22Rv1 (cell line): ENCODE measurements around the gene PHACTR1.

Source experiments
- H3K27ac ChIP-seq: fragments of 450-650 bp; 2 replicates; pipeline ENCODE4 v1.5.1; 2017
- ZFX ChIP-seq: fragments of 450-650 bp; IDR thresholded peaks from 2 replicates; pipeline ENCODE4 v1.6.1; 2017; ENCODE audit warnings: antibody characterized with exemption, borderline replicate concordance
- TF ChIP-seq, protein P1 (sequence below): fragments of 450-650 bp; IDR thresholded peaks from 2 replicates; pipeline ENCODE4 v1.5.1; 2017; ENCODE audit warnings: mild to moderate bottlenecking

PHACTR1 gene

DNA sequence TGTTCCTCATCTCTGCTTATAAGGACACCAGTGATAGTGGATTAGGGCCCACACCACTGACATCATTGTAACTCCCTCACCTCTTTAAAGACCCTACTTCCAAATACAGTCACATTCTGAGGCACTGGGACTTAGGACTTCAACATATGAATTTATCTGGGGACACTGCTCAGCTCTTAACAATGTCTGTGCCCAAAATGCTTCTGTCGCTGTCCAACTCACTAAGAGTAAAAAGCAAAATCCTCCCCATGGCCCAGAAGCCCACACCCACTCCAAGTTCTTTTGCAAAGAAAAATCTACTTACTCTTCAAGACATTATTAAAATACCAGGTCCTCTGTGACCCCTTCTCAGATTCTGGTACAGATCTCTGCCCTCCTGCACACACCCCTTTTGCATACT is 495.5 kb downstream of the PHACTR1 start:
- TF ChIP-seq, protein P1, sequence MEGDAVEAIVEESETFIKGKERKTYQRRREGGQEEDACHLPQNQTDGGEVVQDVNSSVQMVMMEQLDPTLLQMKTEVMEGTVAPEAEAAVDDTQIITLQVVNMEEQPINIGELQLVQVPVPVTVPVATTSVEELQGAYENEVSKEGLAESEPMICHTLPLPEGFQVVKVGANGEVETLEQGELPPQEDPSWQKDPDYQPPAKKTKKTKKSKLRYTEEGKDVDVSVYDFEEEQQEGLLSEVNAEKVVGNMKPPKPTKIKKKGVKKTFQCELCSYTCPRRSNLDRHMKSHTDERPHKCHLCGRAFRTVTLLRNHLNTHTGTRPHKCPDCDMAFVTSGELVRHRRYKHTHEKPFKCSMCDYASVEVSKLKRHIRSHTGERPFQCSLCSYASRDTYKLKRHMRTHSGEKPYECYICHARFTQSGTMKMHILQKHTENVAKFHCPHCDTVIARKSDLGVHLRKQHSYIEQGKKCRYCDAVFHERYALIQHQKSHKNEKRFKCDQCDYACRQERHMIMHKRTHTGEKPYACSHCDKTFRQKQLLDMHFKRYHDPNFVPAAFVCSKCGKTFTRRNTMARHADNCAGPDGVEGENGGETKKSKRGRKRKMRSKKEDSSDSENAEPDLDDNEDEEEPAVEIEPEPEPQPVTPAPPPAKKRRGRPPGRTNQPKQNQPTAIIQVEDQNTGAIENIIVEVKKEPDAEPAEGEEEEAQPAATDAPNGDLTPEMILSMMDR: no peak
- TF ChIP-seq ZFX: no peak
- no peak overlapping the region for H3K27ac ChIP-seq

DNA sequence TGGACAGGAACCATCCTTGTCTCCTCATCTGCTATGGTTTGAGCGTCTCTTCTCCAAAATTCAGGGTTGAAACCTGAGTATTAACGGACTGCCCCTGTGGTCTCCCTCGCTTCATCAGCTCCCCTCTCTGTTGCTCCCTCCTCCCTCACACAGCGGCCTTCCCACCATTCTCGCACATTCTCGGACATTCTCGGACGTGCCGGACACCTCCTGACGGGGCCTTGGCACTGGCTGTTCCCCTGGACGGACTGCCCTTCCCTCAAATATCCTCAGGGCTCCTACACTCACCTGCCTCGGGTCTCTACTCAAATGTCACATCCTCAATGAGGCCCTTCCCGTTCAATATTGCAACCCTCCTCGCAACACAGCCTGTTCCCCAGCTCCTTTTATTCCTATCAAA is 496.0 kb downstream of the PHACTR1 start:
- TF ChIP-seq, protein P1: no peak
- no peak for TF ChIP-seq ZFX
- no peak overlapping the region for H3K27ac ChIP-seq

DNA sequence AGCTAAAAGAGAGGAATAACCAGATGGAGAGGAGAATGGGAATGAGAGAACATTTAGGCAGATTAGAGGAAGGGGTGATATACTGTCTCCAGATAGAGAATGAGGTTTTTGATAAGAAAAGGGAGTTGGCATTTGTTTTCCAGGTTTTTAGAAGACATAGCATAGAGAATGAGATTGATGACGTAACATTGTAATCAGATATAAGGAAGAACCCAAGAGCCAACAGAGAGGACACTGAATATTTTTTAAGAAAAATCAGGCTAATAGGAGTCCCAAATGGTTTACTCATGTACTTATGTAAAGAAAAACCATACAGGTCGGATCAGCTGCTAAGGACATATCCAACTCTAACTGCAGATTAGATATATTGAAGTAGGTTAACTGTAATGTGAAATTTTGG is 498.8 kb downstream of the PHACTR1 start:
- no peak overlapping the region for H3K27ac ChIP-seq
- TF ChIP-seq, protein P1: no peak
- no peak for TF ChIP-seq ZFX

DNA sequence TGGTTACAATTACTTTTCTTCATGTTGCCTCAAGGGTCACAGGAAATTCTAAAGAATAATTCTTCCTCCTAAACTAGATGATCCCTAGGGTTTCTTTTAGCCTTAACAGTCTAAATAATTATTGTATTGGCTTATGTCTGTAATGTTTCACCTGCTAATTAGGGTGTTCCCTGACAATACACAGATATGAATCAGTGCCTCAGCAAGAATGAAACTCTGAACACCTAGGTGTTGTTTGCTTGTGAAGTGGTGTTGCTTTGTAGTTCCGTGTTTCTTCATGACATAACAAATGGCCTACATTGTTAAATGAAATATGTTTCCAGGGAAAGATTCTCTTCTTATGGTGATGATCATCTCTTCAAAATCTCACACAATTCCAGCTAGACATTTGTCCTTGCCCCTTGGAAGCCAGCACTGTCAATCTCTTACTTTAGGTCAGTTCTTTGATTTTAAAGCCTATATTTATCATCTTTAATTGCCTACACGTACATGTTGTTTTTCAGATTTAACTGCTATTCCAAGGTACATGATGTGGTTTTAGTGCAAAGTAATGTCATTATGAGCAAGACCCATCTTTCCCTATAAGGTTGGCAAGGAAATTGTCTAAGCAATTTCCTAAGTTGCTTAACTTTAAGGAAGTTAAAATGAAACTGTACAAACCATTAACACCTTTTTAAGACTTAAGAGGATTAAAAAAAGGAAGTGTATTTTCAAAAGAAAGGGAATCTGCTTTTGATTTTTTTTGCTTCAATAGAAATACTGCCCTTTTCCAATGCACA is 499.9 kb downstream of the PHACTR1 start:
- H3K27ac ChIP-seq: no peak overlapping the region
- TF ChIP-seq ZFX: no peak
- TF ChIP-seq, protein P1: no peak

DNA sequence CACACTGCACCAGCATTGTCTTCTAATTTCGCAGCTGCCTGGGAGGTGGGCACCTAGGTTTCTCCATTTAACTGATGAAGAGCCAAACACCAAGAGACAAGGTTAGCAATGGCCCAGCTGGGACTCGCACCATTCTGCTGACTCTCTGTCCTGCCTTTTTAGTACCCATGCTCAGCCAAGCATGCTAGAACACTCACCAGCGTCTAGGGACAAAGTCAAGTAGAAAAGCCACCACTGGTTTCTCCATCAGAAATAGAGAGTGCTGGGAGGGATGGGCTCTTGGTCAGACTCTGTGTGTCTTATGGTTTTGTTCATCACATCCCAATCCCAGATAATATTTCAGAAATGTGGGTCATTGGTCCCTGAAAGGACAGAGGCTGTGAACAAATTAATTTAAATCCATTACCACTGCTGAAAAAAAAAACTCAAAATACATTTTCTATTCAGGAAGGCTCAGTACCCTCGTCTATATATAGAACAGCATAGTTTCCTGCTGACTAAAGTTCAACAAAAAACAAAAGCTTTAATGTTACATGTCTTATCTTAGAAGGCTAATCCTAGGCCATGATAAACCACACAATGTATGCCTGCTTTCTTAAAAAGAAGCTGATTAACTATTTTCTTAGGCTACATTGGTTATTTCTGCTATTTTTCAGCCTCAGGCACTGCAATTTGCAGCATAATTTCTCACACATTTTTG is 500.8 kb downstream of the PHACTR1 start:
- TF ChIP-seq, protein P1: no peak
- no peak for TF ChIP-seq ZFX
- H3K27ac ChIP-seq: no peak overlapping the region

DNA sequence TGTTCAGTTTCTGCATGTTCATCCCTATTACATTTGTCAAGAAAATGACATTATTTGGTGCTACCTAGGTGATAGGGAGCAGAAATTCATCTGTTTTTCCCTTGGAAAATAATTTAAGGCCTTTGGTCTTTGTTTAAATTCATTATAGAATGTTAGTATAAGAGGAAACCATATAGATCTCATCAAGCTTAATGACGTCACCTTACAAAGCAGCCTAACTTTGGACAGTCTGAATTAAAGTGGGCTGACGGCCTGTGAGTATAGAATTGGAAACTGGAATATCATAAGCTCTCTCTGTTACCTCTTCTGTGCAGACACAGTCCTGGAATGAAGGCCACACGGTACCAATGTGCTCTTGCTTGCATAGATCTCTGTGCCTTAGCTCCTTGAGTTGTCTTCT is 503.7 kb downstream of the PHACTR1 start:
- TF ChIP-seq, protein P1: no peak
- TF ChIP-seq ZFX: no peak
- no peak overlapping the region for H3K27ac ChIP-seq

DNA sequence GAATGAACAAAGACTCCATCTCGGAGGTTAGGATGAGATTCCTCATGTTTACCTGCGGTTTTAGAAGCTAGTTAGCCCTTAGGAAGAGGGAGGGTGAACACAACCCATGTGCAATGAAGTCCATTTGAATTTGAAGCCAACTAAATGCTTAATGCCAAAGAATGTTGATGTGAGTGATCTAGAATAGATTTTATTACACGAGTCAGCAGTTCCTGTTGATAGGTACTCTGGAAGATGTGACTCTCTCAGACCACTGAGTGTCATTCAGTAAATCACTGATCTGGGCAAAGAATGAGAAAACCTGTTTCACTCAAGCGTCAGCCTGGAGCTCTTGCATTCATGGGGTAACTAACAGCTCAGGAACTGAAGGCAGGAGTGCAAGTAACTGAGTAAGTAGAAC is 505.5 kb downstream of the PHACTR1 start:
- H3K27ac ChIP-seq: no peak overlapping the region
- TF ChIP-seq ZFX: no peak
- TF ChIP-seq, protein P1: no peak
